Peyer's patch (tissue), 4 donors: ENCODE results near the gene ACOT13. TPM values are rescaled to one million over a fixed set of nuclear protein-coding genes. Genes with fewer than 3 reads are reported as not detected.
"Not testable (repeated sequence)": the region's sequence is repeated elsewhere in the genome, so short reads cannot be mapped to it uniquely, and the experiment has no call there.

Experiments used
- DNase-seq, 3 donors: peaks; one replicate each; pipeline ENCODE4 v3.0.0-alpha.2; 2017 to 2019
- H3K27ac ChIP-seq, 4 donors: fragments of 200-600 bp; sonication (generic); one replicate each; pipeline ENCODE4 v1.5.1; 2016 to 2019
- H3K27me3 ChIP-seq, 2 donors: fragments of 200-600 bp; sonication (generic); one replicate each; pipeline ENCODE4 v1.5.1; 2019
- H3K36me3 ChIP-seq, 3 donors: fragments of 200-600 bp; sonication (generic); one replicate each; pipeline ENCODE4 v1.5.1; 2016 to 2019
- H3K4me1 ChIP-seq, 4 donors: fragments of 200-600 bp; sonication (generic); one replicate each; pipeline ENCODE4 v1.5.1; 2016 to 2019
- H3K4me3 ChIP-seq, 4 donors: fragments of 200-600 bp; sonication (generic); 1 replicate in 3 of 4; 2 replicates in 1 of 4; pipeline ENCODE4 v1.5.1; 2016 to 2019; ENCODE audit warnings: mild to moderate bottlenecking in 1 of 4
- H3K9me3 ChIP-seq, 4 donors: fragments of 200-600 bp; sonication (generic); one replicate each; pipeline ENCODE4 v1.5.1; 2016 to 2019; ENCODE audit warnings: mild to moderate bottlenecking in 1 of 4
- POLR2A ChIP-seq, 2 donors: fragments of 450-650 bp; IDR thresholded peaks; one replicate each; pipeline ENCODE4 v1.5.1; 2017; ENCODE audit warnings: antibody characterized with exemption in 2 of 2, mild to moderate bottlenecking in 2 of 2, moderate library complexity in 2 of 2
- total RNA-seq, 4 donors: library from RNA; depleted of rRNA; stranded (reverse); fragments of >200 nt; gene quantifications; one replicate each; pipeline ENCODE4 v1.1.0, GENCODE V29; 2016
- TF ChIP-seq, protein P1 (sequence below), 6 experiments: fragments of 450-650 bp in 4 of 6; fragments of 200-600 bp in 2 of 6; sonication (generic) in 1 of 6; IDR thresholded peaks; one replicate each; pipeline ENCODE4 v1.5.1; 2017 to 2019; ENCODE audit warnings: antibody characterized with exemption in 6 of 6, mild to moderate bottlenecking in 3 of 6, moderate library complexity in 1 of 6

The ACOT13 gene
- total RNA-seq, 4 donors from 2014 or later = 5.2 to 23.1 (median 9.1) TPM

DNA sequence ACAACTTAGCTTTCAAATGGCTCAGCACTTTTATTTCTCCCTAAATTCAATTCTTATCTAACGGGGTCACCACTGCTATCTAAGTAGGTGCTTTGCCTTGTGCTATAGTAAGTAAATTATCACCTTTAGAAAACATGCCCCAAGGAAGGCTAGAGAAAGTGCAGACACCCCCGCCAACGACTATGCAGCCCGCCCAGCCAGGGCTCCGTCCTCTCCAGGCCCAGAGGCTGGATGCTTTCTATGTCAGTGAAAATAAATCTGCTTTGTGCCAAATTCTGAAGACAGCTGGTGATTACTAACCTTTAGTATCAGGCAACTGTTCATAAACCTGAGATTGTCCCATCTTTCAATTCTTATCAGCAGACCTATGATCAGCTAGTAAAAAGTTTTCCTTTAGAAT is 35.2 kb upstream of the ACOT13 start:
- H3K36me3 ChIP-seq = no peaks in the 10 kb centered on the region
- no peak overlapping the region for H3K4me3 ChIP-seq
- DNase-seq = no peak
- TF ChIP-seq POLR2A (IDR thresholded peaks at IDR 0.05) = no peak
- TF ChIP-seq, protein P1, sequence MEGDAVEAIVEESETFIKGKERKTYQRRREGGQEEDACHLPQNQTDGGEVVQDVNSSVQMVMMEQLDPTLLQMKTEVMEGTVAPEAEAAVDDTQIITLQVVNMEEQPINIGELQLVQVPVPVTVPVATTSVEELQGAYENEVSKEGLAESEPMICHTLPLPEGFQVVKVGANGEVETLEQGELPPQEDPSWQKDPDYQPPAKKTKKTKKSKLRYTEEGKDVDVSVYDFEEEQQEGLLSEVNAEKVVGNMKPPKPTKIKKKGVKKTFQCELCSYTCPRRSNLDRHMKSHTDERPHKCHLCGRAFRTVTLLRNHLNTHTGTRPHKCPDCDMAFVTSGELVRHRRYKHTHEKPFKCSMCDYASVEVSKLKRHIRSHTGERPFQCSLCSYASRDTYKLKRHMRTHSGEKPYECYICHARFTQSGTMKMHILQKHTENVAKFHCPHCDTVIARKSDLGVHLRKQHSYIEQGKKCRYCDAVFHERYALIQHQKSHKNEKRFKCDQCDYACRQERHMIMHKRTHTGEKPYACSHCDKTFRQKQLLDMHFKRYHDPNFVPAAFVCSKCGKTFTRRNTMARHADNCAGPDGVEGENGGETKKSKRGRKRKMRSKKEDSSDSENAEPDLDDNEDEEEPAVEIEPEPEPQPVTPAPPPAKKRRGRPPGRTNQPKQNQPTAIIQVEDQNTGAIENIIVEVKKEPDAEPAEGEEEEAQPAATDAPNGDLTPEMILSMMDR (IDR thresholded peaks at IDR 0.05) = no peak
- no peaks in the 10 kb centered on the region for H3K4me1 ChIP-seq
- H3K9me3 ChIP-seq = peaks cover 0 to 4% (median 0%) of the 10 kb centered on the region in 4 donors
- H3K27ac ChIP-seq = no peak overlapping the region
- no peaks in the 10 kb centered on the region for H3K27me3 ChIP-seq

- Histone ChIP-seq H3K36me3 (no peaks in the 10 kb centered on the region), H3K4me1 (no peaks in the 10 kb centered on the region), H3K4me3 (no peak overlapping the region), H3K9me3 (peaks cover 0 to 4% (median 0%) of the 10 kb centered on the region in 4 donors), H3K27ac (no peak overlapping the region), H3K27me3 (no peaks in the 10 kb centered on the region)
- no peak for TF ChIP-seq POLR2A (IDR thresholded peaks at IDR 0.05)
- TF ChIP-seq, protein P1 (IDR thresholded peaks at IDR 0.05) = no peak
- no peak for DNase-seq
These were observed 34.3 kb upstream of the ACOT13 start for GRCh38 chr6:24632573-24632972.

DNA sequence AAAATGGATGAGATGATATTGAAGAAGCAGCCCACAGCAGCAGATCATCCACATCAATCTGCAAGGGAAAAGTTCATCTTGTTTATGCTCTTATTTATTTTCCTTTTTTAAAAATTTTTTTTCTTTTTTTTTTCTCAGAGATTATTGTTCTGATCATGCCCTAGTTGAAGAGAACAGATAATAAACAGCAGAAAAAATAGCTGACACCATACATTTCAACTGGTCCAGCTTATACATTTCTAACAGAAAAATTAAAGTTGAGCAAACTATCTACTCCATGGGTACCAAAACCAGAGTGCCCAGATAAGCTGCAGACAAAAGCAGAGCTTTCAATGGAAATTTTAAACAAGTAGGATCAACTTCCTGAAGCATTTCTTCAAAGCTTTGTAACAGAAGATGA is 30.2 kb upstream of the ACOT13 start:
- no peak for DNase-seq

GRCh38 chr6:24640166-24640565 is 26.7 kb upstream of the ACOT13 start:
- H3K9me3 ChIP-seq = peaks cover 0 to 4% (median 0%) of the 10 kb centered on the region in 4 donors
- no peaks in the 10 kb centered on the region for H3K27me3 ChIP-seq
- no peak overlapping the region for H3K27ac ChIP-seq
- TF ChIP-seq POLR2A (IDR thresholded peaks at IDR 0.05) = no peak
- TF ChIP-seq, protein P1 (IDR thresholded peaks at IDR 0.05) = no peak
- H3K4me1 ChIP-seq = no peaks in the 10 kb centered on the region
- no peak overlapping the region for H3K4me3 ChIP-seq
- DNase-seq = no peak
- H3K36me3 ChIP-seq = no peaks in the 10 kb centered on the region

More for the DNA sequence above, 30.2 kb upstream of the ACOT13 start:
- no peak overlapping the region for H3K4me3 ChIP-seq
- no peaks in the 10 kb centered on the region for H3K36me3 ChIP-seq
- no peaks in the 10 kb centered on the region for H3K4me1 ChIP-seq
- no peak overlapping the region for H3K27ac ChIP-seq
- no peaks in the 10 kb centered on the region for H3K27me3 ChIP-seq
- peaks cover 0 to 4% (median 0%) of the 10 kb centered on the region in 4 donors for H3K9me3 ChIP-seq
- TF ChIP-seq, protein P1 (IDR thresholded peaks at IDR 0.05) = no peak
- no peak for TF ChIP-seq POLR2A (IDR thresholded peaks at IDR 0.05)

- DNase-seq, H3K4me1 ChIP-seq, H3K36me3 ChIP-seq, H3K9me3 ChIP-seq, H3K4me3 ChIP-seq, H3K27ac ChIP-seq, H3K27me3 ChIP-seq: not testable (repeated sequence)
These were observed 26.2 kb upstream of the ACOT13 start for GRCh38 chr6:24640631-24641030.

- H3K27me3 ChIP-seq = no peaks in the 10 kb centered on the region
- H3K9me3 ChIP-seq = no peaks in the 10 kb centered on the region
- H3K36me3 ChIP-seq = no peaks in the 10 kb centered on the region
- no peak overlapping the region for H3K27ac ChIP-seq
- peaks cover 0 to 8% (median 3%) of the 10 kb centered on the region in 4 donors for H3K4me1 ChIP-seq
- no peak for TF ChIP-seq POLR2A (IDR thresholded peaks at IDR 0.05)
- TF ChIP-seq, protein P1 (IDR thresholded peaks at IDR 0.05) = no peak
- no peak overlapping the region for H3K4me3 ChIP-seq
- DNase-seq = no peak
These were observed 24.8 kb upstream of the ACOT13 start for GRCh38 chr6:24642061-24642460.
